HEK293 (cell line): ENCODE data around the gene EDEM2.

Source experiments
- CTCF ChIA-PET: fragments of 350-600 bp; formaldehyde crosslinking; extraction: SDS; loops from one replicate; lab custom pipeline; 2021; ENCODE audit warnings: antibody characterized with exemption; lab: Yijun Ruan, JAX
- POLR2A ChIA-PET: fragments of 300-600 bp; formaldehyde crosslinking; extraction: SDS; loops from one replicate; lab custom pipeline; 2020; ENCODE audit warnings: antibody characterized with exemption, inconsistent platforms; lab: Yijun Ruan, JAX
- H3K27ac ChIP-seq: fragments of 200-500 bp; sonication (Bioruptor generic); 2 replicates; pipeline ENCODE4 v1.5.1; 2014; ENCODE audit warnings: low read depth, low read length, control low read depth, inconsistent platforms; ENCODE audit errors: extremely low read depth
- H3K36me3 ChIP-seq, 2 experiments: fragments of 200-500 bp in 1 of 2; sonication (Bioruptor generic) in 1 of 2; 1 replicate in 1 of 2; 2 replicates in 1 of 2; pipeline ENCODE4 v1.5.1; 2014 to 2017; ENCODE audit warnings: inconsistent platforms in 2 of 2, low read length in 2 of 2; ENCODE audit not compliant: control insufficient read depth in 2 of 2, insufficient read depth in 1 of 2
- H3K4me1 ChIP-seq: fragments of 200-500 bp; sonication (Bioruptor generic); 2 replicates; pipeline ENCODE4 v1.5.1; 2014; ENCODE audit warnings: mild to moderate bottlenecking, low read length, inconsistent platforms; ENCODE audit not compliant: control insufficient read depth, insufficient read depth
- H3K4me3 ChIP-seq: 2 replicates; pipeline ENCODE4 v1.5.1; 2011; ENCODE audit warnings: low read depth, mild to moderate bottlenecking, control low read depth, low read length, moderate library complexity
- H3K9me3 ChIP-seq: fragments of 200-500 bp; sonication (Bioruptor generic); 2 replicates; pipeline ENCODE4 v1.5.1; 2014; ENCODE audit warnings: low read depth, low read length, inconsistent platforms; ENCODE audit not compliant: control insufficient read depth, insufficient read depth
- SCRT2 ChIP-seq: fragments of 450-650 bp; formaldehyde crosslinking; IDR thresholded peaks from 2 replicates; pipeline ENCODE4 v1.5.1; 2016; ENCODE audit warnings: missing biosample characterization, missing genetic modification characterization
- SP3 ChIP-seq: fragments of 450-650 bp; formaldehyde crosslinking; IDR thresholded peaks from 2 replicates; pipeline ENCODE4 v1.5.1; 2016; ENCODE audit warnings: missing biosample characterization, missing genetic modification characterization
- ZBTB7A ChIP-seq: fragments of 450-650 bp; formaldehyde crosslinking; IDR thresholded peaks from 2 replicates; pipeline ENCODE4 v1.5.1; 2016; ENCODE audit warnings: low read depth, missing biosample characterization, missing genetic modification characterization
- ZFP3 ChIP-seq: fragments of 450-650 bp; formaldehyde crosslinking; IDR thresholded peaks from 2 replicates; pipeline ENCODE4 v1.5.1; 2016; ENCODE audit warnings: low read depth, missing biosample characterization, missing genetic modification characterization
- ZNF112 ChIP-seq: fragments of 450-650 bp; formaldehyde crosslinking; IDR thresholded peaks from 2 replicates; pipeline ENCODE4 v1.5.0; 2017; ENCODE audit warnings: missing biosample characterization, missing genetic modification characterization
- ZNF114 ChIP-seq: fragments of 450-650 bp; formaldehyde crosslinking; IDR thresholded peaks from 2 replicates; pipeline ENCODE4 v1.5.0; 2017; ENCODE audit warnings: missing biosample characterization, missing genetic modification characterization
- ZNF146 ChIP-seq: fragments of 450-650 bp; formaldehyde crosslinking; IDR thresholded peaks from 2 replicates; pipeline ENCODE4 v1.5.1; 2016; ENCODE audit warnings: missing biosample characterization, missing genetic modification characterization
- ZNF175 ChIP-seq: fragments of 450-650 bp; formaldehyde crosslinking; IDR thresholded peaks from 2 replicates; pipeline ENCODE4 v1.5.1; 2016; ENCODE audit warnings: missing biosample characterization, missing genetic modification characterization
- ZNF2 ChIP-seq: fragments of 450-650 bp; formaldehyde crosslinking; IDR thresholded peaks from 2 replicates; pipeline ENCODE4 v1.5.1; 2016; ENCODE audit warnings: missing biosample characterization, missing genetic modification characterization
- ZNF223 ChIP-seq: fragments of 450-650 bp; formaldehyde crosslinking; IDR thresholded peaks from 2 replicates; pipeline ENCODE4 v1.5.1; 2016; ENCODE audit warnings: missing biosample characterization, missing genetic modification characterization
- ZNF274 ChIP-seq, 2 experiments: fragments of 200-500 bp in 1 of 2; fragments of 450-650 bp in 1 of 2; sonication (Bioruptor generic) in 1 of 2; formaldehyde crosslinking in 1 of 2; IDR thresholded peaks; 2 replicates each; pipeline versions ENCODE4 v1.5.1 to v1.6.1; 2014 to 2016; ENCODE audit warnings: borderline replicate concordance in 1 of 2, inconsistent platforms in 1 of 2, low read length in 1 of 2, missing biosample characterization in 1 of 2, missing genetic modification characterization in 1 of 2
- ZNF391 ChIP-seq: fragments of 450-650 bp; formaldehyde crosslinking; IDR thresholded peaks from 2 replicates; pipeline ENCODE4 v1.5.1; 2016; ENCODE audit warnings: low read depth, missing biosample characterization, missing genetic modification characterization, borderline replicate concordance
- ZNF473 ChIP-seq: fragments of 450-650 bp; formaldehyde crosslinking; IDR thresholded peaks from 2 replicates; pipeline ENCODE4 v1.5.1; 2017; ENCODE audit warnings: missing biosample characterization, missing genetic modification characterization
- ZNF521 ChIP-seq: fragments of 450-650 bp; formaldehyde crosslinking; IDR thresholded peaks from 2 replicates; pipeline ENCODE4 v1.5.1; 2017; ENCODE audit warnings: missing biosample characterization, mild to moderate bottlenecking, missing genetic modification characterization
- ZNF549 ChIP-seq: fragments of 450-650 bp; IDR thresholded peaks from 2 replicates; pipeline ENCODE4 v1.5.1; 2018; ENCODE audit warnings: missing biosample characterization, missing genetic modification characterization, mild to moderate bottlenecking, inconsistent platforms, moderate library complexity
- ZNF585B ChIP-seq: fragments of 450-650 bp; formaldehyde crosslinking; IDR thresholded peaks from 2 replicates; pipeline ENCODE4 v1.5.1; 2016; ENCODE audit warnings: missing biosample characterization, missing genetic modification characterization
- ZNF629 ChIP-seq: fragments of 450-650 bp; formaldehyde crosslinking; IDR thresholded peaks from 2 replicates; pipeline ENCODE4 v1.5.1; 2017; ENCODE audit warnings: missing biosample characterization, missing genetic modification characterization
- ZSCAN16 ChIP-seq: fragments of 450-650 bp; formaldehyde crosslinking; IDR thresholded peaks from 2 replicates; pipeline ENCODE4 v1.5.1; 2016; ENCODE audit warnings: missing biosample characterization, missing genetic modification characterization
- TF ChIP-seq, protein P1 (sequence below): fragments of 450-650 bp; formaldehyde crosslinking; IDR thresholded peaks from 2 replicates; pipeline ENCODE4 v1.5.1; 2017; ENCODE audit warnings: missing biosample characterization, missing genetic modification characterization
- TF ChIP-seq, protein P2 (sequence below): fragments of 450-650 bp; formaldehyde crosslinking; IDR thresholded peaks from 2 replicates; pipeline ENCODE4 v1.5.1; 2016; ENCODE audit warnings: missing biosample characterization, missing genetic modification characterization, low read depth
- TF ChIP-seq, protein P3 (sequence below): fragments of 450-650 bp; formaldehyde crosslinking; IDR thresholded peaks from 2 replicates; pipeline ENCODE4 v1.5.1; 2016; ENCODE audit warnings: missing biosample characterization, missing genetic modification characterization
- TF ChIP-seq, protein P4 (sequence below): fragments of 450-650 bp; formaldehyde crosslinking; IDR thresholded peaks from 2 replicates; pipeline ENCODE4 v1.5.1; 2017; ENCODE audit warnings: missing biosample characterization, missing genetic modification characterization
- TF ChIP-seq, protein P5 (sequence below): fragments of 450-650 bp; formaldehyde crosslinking; IDR thresholded peaks from 2 replicates; pipeline ENCODE4 v1.5.1; 2016; ENCODE audit warnings: missing biosample characterization, missing genetic modification characterization, low read depth

The EDEM2 gene

DNA sequence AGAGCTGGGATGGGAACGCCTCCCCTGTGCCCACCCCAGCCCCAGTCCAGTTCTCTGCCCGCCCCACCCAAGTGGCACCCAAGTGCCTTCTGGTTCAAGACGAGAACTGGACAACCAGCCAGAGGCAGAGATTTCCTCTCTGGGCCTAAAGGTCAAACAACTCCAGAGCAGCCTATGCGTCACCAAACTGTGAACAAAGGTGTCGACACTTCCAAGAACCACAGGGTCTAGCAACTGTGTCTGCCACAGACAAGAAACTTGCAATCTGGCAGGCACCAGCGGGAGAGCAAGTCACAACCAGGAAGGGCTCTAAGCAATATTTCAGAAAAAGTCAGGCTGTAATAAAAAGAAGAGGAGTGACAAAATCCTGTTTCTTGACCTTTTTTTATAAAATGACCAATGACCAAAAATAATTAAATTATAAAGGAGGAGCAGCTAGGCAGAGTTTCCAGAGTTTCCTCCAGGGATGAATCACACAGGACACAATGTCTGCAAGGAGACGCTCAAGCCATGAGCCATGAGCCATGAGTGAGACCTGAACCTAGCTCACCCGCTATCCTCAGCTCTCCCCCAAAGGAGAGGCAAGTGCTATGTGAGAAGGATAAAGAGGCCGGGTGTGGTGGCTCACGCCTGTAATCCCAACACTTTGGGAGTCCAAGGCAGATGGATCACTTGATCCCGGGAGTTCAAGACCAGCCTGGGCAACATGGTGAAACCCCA lies 11.1 kb downstream of the EDEM2 start (continued):
- TF ChIP-seq ZNF114 (tag by site-specific recombination) (no peak), ZNF521 (tag by site-specific recombination) (no peak), ZFP3 (tag by site-specific recombination) (no peak), ZNF223 (tag by site-specific recombination) (no peak), SP3 (tag by site-specific recombination) (no peak)
- TF ChIP-seq, protein P1, sequence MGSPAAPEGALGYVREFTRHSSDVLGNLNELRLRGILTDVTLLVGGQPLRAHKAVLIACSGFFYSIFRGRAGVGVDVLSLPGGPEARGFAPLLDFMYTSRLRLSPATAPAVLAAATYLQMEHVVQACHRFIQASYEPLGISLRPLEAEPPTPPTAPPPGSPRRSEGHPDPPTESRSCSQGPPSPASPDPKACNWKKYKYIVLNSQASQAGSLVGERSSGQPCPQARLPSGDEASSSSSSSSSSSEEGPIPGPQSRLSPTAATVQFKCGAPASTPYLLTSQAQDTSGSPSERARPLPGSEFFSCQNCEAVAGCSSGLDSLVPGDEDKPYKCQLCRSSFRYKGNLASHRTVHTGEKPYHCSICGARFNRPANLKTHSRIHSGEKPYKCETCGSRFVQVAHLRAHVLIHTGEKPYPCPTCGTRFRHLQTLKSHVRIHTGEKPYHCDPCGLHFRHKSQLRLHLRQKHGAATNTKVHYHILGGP (tag by site-specific recombination) = no peak

DNA sequence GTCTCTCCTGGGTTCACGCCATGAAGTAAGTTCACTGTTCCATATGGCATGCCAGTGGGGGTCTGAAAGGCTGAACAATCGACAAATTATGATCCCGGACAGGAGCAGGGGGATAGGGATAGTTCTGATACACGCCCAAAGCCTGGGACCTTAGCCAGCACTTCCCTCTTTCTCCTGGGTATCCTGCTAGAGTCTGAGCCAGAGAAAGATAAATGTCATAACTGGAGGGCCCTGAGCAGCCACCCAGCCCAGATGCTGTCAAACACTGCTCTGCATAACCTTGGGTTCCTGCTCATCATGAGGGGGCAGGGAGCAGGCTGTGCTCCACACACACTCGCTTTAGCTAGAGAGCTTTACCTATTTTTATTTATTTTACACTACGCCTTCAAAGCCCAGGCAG lies 12.3 kb downstream of the EDEM2 start:
- H3K9me3 ChIP-seq = no peaks in the 10 kb centered on the region
- H3K27ac ChIP-seq = no peak overlapping the region
- POLR2A ChIA-PET = no interaction called here
- H3K4me3 ChIP-seq = no peak overlapping the region
- TF ChIP-seq, protein P2, sequence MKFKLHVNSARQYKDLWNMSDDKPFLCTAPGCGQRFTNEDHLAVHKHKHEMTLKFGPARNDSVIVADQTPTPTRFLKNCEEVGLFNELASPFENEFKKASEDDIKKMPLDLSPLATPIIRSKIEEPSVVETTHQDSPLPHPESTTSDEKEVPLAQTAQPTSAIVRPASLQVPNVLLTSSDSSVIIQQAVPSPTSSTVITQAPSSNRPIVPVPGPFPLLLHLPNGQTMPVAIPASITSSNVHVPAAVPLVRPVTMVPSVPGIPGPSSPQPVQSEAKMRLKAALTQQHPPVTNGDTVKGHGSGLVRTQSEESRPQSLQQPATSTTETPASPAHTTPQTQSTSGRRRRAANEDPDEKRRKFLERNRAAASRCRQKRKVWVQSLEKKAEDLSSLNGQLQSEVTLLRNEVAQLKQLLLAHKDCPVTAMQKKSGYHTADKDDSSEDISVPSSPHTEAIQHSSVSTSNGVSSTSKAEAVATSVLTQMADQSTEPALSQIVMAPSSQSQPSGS (tag by site-specific recombination) = no peak
- TF ChIP-seq ZNF274 (IDR thresholded peaks at IDR 0.05; ENCODE audit: low read length) (no peak), ZNF274 (tag by site-specific recombination; IDR thresholded peaks at IDR 0.05; ENCODE audit: borderline replicate concordance) (no peak), ZBTB7A (tag by site-specific recombination) (no peak), ZNF549 (tag by site-specific recombination) (no peak), ZNF112 (no peak), ZNF175 (tag by site-specific recombination) (no peak), ZNF391 (no peak), ZSCAN16 (tag by site-specific recombination) (no peak), ZNF585B (tag by site-specific recombination) (no peak), ZNF2 (tag by site-specific recombination) (no peak), SCRT2 (no peak), ZNF629 (tag by site-specific recombination) (no peak), ZNF146 (no peak), ZNF473 (tag by site-specific recombination) (no peak)
- TF ChIP-seq, protein P3, sequence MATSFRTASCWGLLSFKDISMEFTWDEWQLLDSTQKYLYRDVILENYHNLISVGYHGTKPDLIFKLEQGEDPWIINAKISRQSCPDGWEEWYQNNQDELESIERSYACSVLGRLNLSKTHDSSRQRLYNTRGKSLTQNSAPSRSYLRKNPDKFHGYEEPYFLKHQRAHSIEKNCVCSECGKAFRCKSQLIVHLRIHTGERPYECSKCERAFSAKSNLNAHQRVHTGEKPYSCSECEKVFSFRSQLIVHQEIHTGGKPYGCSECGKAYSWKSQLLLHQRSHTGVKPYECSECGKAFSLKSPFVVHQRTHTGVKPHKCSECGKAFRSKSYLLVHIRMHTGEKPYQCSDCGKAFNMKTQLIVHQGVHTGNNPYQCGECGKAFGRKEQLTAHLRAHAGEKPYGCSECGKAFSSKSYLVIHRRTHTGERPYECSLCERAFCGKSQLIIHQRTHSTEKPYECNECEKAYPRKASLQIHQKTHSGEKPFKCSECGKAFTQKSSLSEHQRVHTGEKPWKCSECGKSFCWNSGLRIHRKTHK = no peak
- TF ChIP-seq, protein P4, sequence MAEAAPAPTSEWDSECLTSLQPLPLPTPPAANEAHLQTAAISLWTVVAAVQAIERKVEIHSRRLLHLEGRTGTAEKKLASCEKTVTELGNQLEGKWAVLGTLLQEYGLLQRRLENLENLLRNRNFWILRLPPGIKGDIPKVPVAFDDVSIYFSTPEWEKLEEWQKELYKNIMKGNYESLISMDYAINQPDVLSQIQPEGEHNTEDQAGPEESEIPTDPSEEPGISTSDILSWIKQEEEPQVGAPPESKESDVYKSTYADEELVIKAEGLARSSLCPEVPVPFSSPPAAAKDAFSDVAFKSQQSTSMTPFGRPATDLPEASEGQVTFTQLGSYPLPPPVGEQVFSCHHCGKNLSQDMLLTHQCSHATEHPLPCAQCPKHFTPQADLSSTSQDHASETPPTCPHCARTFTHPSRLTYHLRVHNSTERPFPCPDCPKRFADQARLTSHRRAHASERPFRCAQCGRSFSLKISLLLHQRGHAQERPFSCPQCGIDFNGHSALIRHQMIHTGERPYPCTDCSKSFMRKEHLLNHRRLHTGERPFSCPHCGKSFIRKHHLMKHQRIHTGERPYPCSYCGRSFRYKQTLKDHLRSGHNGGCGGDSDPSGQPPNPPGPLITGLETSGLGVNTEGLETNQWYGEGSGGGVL (tag by site-specific recombination) = no peak
- TF ChIP-seq, protein P5, sequence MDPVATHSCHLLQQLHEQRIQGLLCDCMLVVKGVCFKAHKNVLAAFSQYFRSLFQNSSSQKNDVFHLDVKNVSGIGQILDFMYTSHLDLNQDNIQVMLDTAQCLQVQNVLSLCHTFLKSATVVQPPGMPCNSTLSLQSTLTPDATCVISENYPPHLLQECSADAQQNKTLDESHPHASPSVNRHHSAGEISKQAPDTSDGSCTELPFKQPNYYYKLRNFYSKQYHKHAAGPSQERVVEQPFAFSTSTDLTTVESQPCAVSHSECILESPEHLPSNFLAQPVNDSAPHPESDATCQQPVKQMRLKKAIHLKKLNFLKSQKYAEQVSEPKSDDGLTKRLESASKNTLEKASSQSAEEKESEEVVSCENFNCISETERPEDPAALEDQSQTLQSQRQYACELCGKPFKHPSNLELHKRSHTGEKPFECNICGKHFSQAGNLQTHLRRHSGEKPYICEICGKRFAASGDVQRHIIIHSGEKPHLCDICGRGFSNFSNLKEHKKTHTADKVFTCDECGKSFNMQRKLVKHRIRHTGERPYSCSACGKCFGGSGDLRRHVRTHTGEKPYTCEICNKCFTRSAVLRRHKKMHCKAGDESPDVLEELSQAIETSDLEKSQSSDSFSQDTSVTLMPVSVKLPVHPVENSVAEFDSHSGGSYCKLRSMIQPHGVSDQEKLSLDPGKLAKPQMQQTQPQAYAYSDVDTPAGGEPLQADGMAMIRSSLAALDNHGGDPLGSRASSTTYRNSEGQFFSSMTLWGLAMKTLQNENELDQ = no peak
- CTCF ChIA-PET = no interaction called here
- H3K36me3 ChIP-seq = peaks cover 0 to 47% of the 10 kb centered on the region in 2 experiments; a peak in 2 of 3 replicates
- H3K4me1 ChIP-seq = no peaks in the 10 kb centered on the region
